Measurements from ENCODE around the gene ADK. TPM values are rescaled to one million over a fixed set of nuclear protein-coding genes. Genes with fewer than 3 reads are reported as not detected.

ADK gene
- total and polyA plus RNA-seq, 2 of the 4 experiments (the other 2 are of a cell fraction): 30.6 to 40.9 TPM

- Histone ChIP-seq H3K4me2 (ENCODE audit: low read depth, low read length) (no peak overlapping the region), H4K91ac (ENCODE audit: insufficient read depth, low read depth, low read length) (no peak overlapping the region), H2BK15ac (ENCODE audit: low read depth, low read length) (no peak overlapping the region), H4K8ac (ENCODE audit: low read depth in 2 of 2, low read length in 2 of 2) (no peak overlapping the region), H3K18ac (ENCODE audit: low read depth, low read length) (no peak overlapping the region), H3K4me1 (ENCODE audit: control insufficient read depth, insufficient read depth, low read length) (no peaks in the 10 kb centered on the region; the same call in 1 of the 2 replicates), H2BK120ac (ENCODE audit: low read depth, low read length) (no peak overlapping the region), H2AK9ac (replicated peaks; ENCODE audit: low read depth, low read length, poor library complexity) (no peak overlapping the region), H4K20me1 (ENCODE audit: insufficient read depth, low read length) (no peaks in the 10 kb centered on the region), H2BK5ac (ENCODE audit: low read depth, low read length, poor library complexity, severe bottlenecking) (no peak overlapping the region), H3K56ac (ENCODE audit: extremely low read depth, insufficient read depth, low read length) (no peak overlapping the region), H3K23ac (ENCODE audit: low read depth, low read length) (no peak overlapping the region), H3K4me3 (ENCODE audit: insufficient read depth, low read depth, low read length) (no peak overlapping the region), H3K79me1 (ENCODE audit: low read depth in 1 of 2, low read length in 2 of 2) (no peaks in the 10 kb centered on the region), H3K27me3 (ENCODE audit: control insufficient read depth, insufficient read depth, low read length) (no peaks in the 10 kb centered on the region), H3K14ac (replicated peaks; ENCODE audit: low read depth, low read length) (no peak overlapping the region), H3K36me3 (ENCODE audit: control insufficient read depth, insufficient read depth, low read length) (peaks cover 5% of the 10 kb centered on the region), H4K5ac (ENCODE audit: low read depth, low read length) (no peak overlapping the region), H3K9ac (ENCODE audit: low read depth, low read length) (no peak overlapping the region), H2BK20ac (ENCODE audit: low read depth, low read length) (no peak overlapping the region), H3K4ac (ENCODE audit: low read depth, low read length) (no peak overlapping the region), H2AK5ac (ENCODE audit: low read depth, low read length) (no peak overlapping the region), H3K9me1 (ENCODE audit: insufficient read depth, low read length) (no peaks in the 10 kb centered on the region), H3K9me3 (ENCODE audit: control insufficient read depth, insufficient read depth, low read length) (peaks cover 7% of the 10 kb centered on the region), H2AFZ (replicated peaks; ENCODE audit: low read length, poor library complexity) (no peak overlapping the region), H3K27ac (ENCODE audit: insufficient read depth, low read length) (no peak overlapping the region)
- dilution Hi-C loops (cut with HindIII; ENCODE audit: low sequenced_read_pairs, unreplicated experiment) (no loop called here), in situ Hi-C loops (cut with MboI; ENCODE audit: low sequenced_read_pairs) (no loop called here), intact Hi-C loops (cut with micrococcal nuclease) (no loop called here)
- ChIA-PET POLR2A (ENCODE audit: unreplicated experiment) (no interaction called here), CTCF (interaction anchor here (0.6 kb wide), 1 partner anchor 596 kb away, joined by 3 read pairs; no protein-coding TSS in a partner anchor)
- no TSS peak for BruUV-seq (replicated peaks)
- ATAC-seq (ENCODE audit: low read depth) (no peak), DNase-seq (no peak)
- no CpG with 5 or more reads among the region's 1 CpG for WGBS, 2 experiments (ENCODE audit: extremely low coverage in 2 of 2, insufficient read length in 1 of 2)
- TF ChIP-seq MAFK (IDR thresholded peaks at IDR 0.05; ENCODE audit: low read depth, low read length) (no peak), SMC3 (IDR thresholded peaks at IDR 0.05; ENCODE audit: low read depth, low read length) (no peak), ELK1 (IDR thresholded peaks at IDR 0.05; ENCODE audit: borderline replicate concordance, low read depth, low read length) (no peak), RAD21 (IDR thresholded peaks at IDR 0.05; ENCODE audit: low read length) (no peak), RFX5 (IDR thresholded peaks at IDR 0.05; ENCODE audit: low read depth, low read length) (no peak), BHLHE40 (IDR thresholded peaks at IDR 0.05; ENCODE audit: low read depth, low read length) (no peak), POLR2A (IDR thresholded peaks at IDR 0.05; ENCODE audit: low read depth, low read length) (no peak), RCOR1 (IDR thresholded peaks at IDR 0.05; ENCODE audit: insufficient replicate concordance, low read length) (no peak), USF2 (IDR thresholded peaks at IDR 0.05; ENCODE audit: low read depth, low read length) (no peak), CEBPB (IDR thresholded peaks at IDR 0.05; ENCODE audit: low read depth, low read length) (no peak), NFE2L2 (IDR thresholded peaks at IDR 0.05; ENCODE audit: low read depth, low read length) (no peak), MAZ (IDR thresholded peaks at IDR 0.05; ENCODE audit: borderline replicate concordance, low read depth, low read length) (no peak), CTCF (conservative IDR thresholded peaks at IDR 0.05; ENCODE audit: low read depth, low read length) (no peak), CHD1 (IDR thresholded peaks at IDR 0.05; ENCODE audit: low read depth, low read length) (no peak), FOS (IDR thresholded peaks at IDR 0.05; ENCODE audit: low read depth, low read length) (no peak), MXI1 (IDR thresholded peaks at IDR 0.05; ENCODE audit: borderline replicate concordance, low read depth, low read length) (no peak)
Observed at GRCh38 chr10:74677951-74678350, 526.9 kb downstream of the ADK start.

Measured in IMR-90 (cell line).